CD4-positive, alpha-beta T cell treated with Interleukin-4 for 4 hours (primary cell): ENCODE measurements around the gene COQ5.
"Not testable (repeated sequence)": the region's sequence is repeated elsewhere in the genome, so short reads cannot be mapped to it uniquely, and the experiment has no call there.

Experiments used
- DNase-seq: peaks from one replicate; pipeline ENCODE4 v3.0.0-alpha.2; 2020

Gene COQ5, protein sequence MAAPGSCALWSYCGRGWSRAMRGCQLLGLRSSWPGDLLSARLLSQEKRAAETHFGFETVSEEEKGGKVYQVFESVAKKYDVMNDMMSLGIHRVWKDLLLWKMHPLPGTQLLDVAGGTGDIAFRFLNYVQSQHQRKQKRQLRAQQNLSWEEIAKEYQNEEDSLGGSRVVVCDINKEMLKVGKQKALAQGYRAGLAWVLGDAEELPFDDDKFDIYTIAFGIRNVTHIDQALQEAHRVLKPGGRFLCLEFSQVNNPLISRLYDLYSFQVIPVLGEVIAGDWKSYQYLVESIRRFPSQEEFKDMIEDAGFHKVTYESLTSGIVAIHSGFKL

DNA sequence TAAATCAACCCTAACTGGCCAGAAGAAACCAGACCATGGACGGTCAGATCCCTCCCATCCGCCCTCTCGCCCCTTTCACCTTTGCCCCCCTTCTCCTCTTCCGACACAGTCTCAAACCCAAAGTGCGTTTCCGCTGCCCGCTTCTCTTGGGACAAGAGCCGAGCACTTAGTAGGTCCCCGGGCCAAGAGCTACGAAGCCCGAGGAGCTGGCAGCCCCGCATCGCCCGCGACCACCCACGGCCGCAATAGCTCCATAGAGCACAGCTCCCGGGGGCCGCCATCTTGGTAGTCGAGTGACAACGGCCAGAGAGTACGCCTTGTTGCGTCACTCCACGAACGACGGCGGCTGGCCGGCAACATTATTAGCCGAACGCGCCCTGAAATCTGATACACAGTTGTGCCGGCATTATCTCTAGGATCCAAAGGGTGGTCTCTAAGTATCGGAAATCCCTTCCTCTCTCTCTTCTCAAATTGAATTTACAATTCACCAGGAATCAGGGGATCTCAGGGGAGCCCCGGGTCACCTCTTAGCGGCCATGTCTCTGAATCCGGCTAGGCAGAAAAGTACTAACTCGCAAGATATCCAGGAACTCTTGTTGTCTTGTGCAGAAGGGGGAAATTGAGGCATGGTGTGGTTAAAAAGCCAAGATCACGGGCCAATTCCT is at the start of gene COQ5:
COQ5 (minus strand) TSS at position 298 of the 665 bp plus-strand sequence; CDS start at position 281, 17 bp downstream.
- peak; percentile 88 for DNase-seq

DNA sequence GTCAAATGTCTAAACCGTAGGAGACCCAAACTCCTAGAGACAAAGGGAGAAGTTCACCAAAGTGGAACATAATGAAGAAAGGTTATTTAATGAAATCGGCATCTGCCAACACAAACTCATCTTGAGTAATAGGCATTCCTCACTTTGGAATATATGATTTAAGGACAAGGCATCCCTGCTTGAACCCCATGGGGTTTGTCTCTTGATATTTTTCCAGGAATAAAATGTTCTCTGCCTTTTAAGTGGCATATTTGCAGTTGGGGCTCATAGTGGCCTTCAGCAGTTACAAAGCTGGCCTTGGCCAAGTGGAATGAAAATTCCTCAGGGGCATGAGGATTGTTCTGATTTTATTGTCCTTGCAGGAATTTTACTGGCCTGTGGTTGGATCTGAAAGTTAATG is 45.1 kb upstream of the COQ5 start:
- DNase-seq: no peak

DNA sequence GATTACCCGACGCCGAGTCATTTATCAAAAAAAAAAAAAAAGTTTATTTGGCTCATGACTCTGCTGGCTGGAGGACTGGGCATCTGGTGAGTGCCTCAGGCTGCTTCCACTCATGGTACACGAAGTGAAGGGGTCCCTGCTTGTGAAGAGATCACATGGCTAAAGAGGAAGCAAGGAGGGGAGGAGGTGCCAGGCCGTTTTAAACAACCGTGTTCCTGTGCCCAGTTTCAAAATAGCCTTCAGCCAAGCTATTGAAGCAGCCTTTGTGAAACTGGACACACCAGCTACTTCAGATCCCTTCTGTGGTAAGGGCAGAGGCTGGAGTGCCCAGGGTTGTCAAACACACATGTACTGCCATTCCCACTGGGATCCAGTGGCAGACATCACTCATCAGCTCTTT is 44.6 kb upstream of the COQ5 start:
- DNase-seq: no peak

DNA sequence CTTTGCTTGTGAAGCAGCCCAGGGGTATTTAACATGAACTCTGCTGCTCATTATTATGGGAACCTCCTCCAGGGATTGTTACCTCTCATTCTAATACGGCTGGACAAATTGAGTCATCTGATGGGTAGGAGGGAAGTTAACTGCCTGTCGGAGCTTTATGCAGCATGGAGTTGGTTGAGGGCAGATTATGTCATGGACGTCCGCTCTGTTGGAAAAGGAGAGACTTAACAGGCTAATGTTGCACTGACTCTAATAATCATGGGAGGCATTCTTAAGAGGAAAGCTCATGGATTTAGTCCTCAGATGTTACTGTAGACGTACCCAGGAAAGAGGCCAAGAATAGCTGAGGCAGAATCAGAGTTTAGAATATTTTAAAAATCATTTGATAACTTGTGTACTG is 42.3 kb upstream of the COQ5 start:
- no peak for DNase-seq

DNA sequence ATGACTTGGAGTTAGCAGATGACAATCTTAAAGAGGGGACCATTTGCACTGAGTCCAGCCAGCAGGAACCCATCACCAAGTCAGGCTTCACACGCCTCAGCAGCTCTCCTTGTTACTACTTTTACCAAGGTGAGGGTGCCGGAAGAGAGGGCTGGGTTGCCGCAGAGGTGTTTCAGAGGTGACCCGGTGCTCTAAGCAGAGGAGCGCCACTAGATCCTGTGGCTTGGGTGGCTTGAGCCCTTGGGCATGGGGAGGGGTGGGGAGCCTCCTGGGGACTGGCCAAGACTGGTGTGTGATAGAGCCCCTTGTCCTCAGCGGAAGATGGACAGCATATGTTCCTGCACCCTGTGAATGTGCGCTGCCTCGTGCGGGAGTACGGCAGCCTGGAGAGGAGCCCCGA is 34.5 kb upstream of the COQ5 start:
- DNase-seq: no peak

DNA sequence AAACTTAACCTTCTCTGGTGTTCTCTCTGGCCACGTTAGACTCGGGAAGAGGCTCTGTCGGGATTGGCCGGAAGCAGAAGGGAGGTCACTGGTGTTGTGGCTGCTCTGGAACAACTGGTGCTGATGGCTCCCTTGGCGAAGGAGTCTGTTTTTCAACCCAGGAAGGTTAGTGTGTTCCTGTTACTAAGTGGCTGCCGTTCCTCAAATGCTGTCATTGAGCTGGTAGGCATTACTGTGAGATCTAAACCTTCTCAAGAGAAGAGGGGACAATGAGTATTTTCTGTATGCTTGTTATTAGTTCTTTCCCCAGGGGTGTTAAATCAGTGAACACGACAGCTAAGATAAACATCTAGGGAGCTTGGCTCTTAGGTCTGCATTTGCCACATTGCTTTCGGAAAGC is 33.9 kb upstream of the COQ5 start:
- no peak for DNase-seq

DNA sequence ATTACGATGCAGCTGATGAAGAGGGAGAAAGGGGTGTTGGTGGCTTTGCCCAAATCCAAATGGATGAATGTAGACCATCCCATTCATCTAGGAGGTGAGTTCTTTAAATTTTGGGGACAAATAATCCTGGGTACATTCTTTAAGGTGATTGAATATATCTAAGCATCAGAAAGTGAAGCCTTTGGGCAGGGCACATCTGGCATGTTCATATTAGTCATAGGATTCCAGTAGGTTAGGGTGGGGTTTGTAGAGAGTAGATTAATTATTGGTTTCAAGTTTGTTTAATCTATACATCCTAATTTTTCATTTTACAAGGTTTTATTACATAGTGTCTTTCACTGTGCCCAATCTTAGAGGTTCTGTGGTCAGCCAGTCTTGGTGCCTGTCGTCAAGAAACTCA is 28.6 kb upstream of the COQ5 start:
- no peak for DNase-seq

DNA sequence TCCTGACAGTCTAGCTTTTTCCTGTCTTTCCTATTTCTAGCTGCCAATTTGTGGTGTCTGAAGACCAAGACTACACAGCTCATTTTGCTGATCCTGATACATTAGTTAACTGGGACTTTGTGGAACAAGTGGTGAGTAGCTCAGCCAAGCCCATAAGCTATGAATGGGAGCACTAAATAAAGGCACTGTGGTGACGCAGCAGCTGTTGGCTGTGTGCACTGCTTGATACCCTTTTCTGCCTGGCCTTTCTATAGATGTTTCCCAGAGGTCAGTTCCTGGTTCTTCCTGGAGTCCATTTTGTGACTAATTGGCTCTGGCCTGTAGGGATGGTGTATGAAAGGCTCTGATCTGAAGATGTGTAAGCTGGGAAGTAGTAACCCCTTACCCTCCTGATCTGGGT is 25.7 kb upstream of the COQ5 start:
- DNase-seq: no peak

DNA sequence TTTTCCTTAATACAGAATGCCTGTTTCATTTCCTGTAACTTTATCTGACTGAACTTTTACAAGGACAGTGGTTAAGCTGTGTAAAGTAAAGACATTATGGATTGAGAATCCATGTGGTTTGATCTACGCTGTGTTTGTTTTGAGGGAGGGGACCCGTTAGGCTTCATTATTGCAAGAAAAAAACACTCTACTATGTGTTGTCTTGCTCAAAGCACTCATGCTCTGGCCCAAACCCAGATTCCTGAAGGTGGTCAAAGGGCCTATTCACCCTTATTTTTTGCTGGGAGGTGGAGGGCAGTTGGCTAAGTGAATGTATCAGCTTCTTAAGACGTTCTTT is 17.1 kb upstream of the COQ5 start:
- DNase-seq: no peak

DNA sequence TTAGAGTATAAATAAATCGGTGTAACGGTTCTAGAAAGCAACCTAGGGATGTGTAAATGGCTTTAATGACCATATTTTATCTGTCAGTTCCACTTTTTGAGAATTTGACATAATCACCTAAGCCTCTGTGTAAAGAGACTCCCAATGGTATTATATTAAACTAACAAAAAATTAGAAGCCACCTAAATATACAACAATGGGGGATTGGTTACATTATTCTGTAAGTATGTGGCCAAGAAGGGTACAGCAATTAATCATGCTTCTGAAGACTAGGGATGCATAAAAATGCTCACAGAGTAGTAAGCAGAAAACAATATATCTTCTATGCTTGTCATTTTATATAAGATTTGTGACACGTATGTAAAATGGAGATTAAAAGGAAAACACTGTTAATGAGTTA is 15.7 kb upstream of the COQ5 start:
- no peak for DNase-seq

DNA sequence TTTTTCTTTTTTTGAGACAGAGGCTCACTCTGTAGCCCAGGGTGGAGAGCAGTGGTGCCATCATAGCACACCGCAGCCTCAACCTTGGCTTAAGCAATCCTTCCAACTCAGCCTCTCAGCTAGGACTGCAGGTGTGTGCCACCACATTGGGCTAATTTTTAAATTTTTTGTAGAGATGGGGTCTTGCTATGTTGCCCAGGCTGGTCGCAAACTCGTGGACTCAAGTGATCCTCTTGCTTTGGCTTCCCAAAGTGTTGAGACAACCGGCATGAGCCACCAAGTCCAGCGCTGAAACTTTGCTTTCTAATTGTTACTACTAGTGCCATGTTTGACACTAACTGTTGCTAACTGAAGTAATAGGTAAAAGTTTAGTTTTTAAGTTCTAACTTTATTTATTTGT is 13.2 kb upstream of the COQ5 start:
- no peak for DNase-seq

DNA sequence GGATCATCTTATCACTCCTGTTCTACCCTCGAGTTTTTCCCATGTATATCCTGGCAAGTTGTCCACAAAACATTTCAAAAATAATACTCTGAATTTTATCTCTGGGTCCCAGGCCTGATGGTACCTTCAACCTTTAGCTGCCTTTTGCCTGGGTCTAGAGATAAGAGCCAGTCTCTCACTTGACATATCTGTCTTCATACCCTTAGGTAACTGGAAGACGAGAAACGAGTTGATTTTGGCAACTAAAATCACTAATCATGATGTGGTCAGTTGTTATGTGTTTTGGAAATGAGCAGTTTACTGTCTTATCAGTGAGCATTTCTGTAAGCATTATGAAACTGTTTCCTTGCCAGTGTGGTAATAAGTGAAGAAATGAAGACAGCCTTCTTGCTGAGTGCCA is 11.5 kb upstream of the COQ5 start:
- no peak for DNase-seq

DNA sequence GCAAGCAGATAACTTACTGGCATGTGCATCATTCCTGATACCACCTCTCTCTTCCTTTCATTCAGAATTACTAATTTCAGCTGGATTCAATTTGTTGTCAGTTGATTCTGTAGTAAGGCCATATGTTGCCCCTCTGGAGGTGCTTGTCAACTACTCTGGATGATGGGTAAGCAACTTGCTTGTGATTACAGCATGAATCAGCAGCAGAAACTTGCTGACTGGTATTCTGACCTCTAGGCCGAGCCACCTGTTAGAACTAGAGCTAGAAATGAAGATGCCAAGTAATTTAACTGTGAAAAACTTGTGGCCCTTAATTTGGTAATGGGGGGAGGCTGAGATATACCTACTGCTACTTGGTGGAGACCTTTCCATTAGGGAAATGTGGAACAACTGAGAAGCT is 10.3 kb upstream of the COQ5 start:
- no peak for DNase-seq

DNA sequence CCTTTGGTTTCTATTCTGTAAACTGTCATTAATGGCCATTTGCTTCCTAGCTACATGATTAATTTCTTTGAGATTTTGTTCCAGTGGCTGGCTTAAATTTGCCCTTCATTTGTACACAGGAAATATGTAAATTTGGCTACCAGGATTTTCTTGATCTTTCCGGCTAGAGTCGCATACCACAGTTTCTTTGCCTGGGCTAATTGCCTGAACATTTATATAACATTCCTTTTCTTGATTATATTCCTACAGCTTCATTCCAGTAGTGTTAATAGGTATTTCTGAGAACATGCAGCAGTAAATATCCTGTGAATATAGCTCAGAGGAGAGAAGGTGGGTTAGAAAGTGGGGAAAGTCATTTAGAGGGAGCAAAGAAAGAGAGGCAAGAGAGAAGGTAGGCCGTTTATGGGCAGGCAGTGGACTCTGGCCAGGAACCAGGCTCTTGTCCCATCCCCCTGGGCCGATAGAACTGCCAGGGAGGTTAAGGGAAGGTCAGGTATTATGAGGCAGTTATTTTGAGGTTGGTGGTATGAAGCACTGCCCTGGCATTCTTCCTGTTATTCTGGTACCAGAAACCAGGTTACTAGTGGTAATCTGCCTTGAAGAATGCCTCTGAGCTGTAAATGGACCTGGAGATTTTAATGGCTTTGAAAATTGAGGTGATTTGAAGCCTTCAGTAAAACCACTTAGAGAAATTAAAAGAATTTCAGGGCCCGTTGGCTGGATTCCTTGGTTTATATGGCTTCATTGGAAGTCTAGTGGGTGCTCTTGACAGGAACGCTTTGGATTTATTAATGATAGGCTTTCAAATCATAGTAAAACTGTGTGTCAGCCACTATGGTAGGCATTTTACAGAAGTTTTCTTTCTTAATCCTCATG is 9.6 kb upstream of the COQ5 start:
- no peak for DNase-seq

DNA sequence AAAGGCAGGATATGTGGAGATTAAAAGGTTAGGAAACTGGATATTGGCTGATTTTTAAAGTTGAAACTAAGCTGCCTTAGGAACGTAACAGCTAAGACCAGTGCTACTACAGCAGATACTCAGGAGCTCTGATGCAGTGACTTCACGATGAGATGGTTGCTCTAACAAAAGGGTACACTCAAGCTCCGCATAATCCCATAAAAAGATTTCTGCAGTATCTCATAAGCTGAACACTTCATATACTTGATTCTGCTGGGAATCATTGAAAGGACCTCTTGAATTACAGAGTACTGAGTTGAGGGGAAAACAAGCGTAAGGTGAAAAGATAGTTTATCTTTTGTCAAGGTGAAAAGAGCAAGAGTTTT is 8.9 kb upstream of the COQ5 start:
- no peak for DNase-seq

DNA sequence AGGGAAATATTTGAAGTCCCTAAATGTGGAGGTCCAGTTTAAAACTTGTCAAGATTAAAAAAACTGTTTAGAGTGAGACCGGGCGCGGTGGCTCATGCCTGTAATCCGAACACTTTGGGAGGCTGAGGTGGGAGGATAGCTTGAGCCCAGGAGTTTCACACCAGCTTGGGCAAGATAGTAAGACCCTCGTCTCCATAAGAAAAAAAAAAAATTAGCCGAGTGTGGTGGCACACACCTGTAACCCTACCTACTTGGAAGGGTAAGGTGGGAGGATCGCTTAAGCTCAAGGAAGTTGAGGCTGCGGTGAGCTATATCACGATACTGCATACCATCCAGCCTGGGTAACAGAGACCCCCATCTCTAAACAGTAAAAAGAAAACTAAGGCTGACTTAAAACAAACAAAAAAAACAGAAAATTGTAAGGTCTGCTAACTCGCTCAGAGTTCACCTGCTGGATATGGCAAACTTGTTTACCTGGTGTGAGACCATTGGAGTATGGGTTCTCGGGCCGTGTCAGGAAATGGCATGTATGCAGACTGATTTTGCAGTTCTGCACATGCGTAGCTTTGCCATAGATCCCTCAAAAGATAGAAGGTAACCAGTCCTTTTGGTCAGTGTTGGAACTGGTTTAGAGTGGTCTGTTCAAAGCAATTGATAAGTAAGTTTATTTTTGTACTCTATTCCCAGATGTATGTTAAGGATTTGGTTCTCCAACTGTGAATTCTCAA is 7.3 kb upstream of the COQ5 start:
- DNase-seq: peak; percentile 43

DNA sequence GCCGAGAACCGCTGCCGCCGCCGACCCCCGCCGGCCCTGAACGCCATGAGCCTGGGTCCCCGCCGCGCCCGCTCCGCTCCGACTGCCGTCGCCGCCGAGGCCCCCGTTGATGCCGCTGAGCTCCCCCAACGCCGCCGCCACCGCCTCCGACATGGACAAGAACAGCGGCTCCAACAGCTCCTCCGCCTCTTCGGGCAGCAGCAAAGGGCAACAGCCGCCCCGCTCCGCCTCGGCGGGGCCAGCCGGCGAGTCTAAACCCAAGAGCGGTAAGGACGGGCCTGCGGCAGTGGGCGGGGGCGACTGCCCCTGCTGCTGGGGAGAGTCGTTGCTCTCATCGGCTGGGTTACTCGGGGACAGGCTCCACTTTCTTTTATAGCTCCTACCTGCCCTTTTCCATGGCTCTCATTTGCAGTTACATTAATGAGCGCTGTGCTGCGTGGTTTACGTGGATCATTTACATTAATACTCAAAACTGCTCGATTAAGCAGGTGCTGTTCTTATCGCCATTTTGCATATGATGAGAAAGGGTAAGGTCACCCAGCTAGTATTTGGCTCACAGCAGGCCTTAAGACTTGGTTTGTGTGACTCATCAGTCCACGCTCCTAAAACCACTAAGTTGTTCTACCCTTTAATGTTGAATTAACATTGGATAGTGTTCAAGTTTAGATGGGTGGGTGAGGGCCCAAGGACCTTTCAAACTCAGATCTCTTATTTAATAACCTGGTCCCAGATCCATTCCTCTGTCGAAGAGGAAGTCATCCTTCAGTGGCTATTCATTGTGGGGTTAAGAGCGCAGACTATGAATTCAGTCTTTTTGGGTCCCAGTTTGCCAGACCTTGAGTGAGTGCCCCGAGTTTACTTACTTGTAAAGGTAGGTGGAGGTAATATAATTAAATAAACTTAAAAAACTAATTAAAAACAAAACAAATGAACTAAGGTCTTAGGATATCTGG is 6.0 kb upstream of the COQ5 start:
- peak; percentile 60 for DNase-seq

DNA sequence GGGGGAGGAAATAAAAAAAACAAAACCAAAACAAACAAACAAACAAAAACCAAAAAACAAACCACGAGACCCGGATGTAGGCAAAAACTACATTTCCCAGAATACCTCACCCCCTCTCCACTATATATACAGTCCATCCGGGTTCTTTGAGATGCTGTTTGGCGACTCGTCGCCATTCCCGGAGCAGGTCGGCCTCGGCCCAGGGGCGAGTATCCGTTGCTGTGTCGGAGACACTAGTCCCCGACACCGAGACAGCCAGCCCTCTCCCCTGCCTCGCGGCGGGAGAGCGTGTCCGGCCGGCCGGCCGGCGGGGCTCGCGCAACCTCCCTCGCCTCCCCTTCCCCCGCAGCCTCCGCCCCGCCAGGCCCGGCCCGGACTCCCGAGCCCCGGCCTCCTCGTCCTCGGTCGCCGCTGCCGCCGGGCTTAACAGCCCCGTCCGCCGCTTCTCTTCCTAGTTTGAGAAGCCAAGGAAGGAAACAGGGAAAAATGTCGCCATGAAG is 5.3 kb upstream of the COQ5 start, which contains the start of gene RNF10:
RNF10 (plus strand) TSS at position 154 of the 500 bp plus-strand sequence. CDS start 456 bp downstream, outside the sequence.
- DNase-seq: peak; percentile 89

DNA sequence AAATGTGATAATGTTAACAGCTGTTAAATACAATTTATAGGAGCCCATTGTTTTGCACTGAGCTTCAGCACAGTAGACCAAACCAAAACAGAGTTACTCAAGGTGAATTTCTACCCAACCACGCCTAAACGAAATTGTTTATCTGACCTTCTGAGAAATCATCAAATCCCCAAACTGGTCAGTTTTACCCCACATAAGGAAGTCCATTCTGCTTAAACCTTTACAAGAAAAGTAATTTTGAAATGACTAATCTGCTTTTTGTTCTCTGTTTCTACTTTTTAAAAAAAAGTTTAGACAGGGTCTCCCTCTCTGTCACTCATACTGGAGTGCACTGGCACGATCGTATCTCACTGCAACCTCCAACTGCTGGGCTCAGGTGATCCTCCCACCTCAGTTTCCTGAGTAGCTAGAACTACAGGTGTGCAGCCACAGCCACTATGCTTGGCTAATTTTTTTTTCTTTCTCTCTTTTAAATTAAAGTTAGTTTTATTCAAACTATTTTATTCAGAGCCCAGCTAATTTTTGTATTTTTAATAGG is 3.8 kb upstream of the COQ5 start:
- DNase-seq: no peak

DNA sequence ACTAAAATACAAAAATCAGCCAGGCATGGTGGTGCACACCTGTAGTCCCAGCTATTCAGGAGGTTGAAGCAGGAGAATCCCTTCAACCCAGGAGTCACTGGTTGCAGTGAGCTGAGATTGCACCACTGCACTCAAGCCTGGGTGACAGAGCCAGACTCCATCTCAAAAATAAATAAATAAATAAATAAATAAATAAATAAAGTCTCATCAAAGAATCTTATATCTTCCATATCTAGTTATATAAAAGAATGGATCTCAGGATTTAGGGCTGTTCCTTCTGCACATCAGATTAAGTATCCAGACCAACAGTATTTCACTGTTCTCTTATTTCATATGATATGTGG is 1.4 kb upstream of the COQ5 start:
- not testable (repeated sequence) for DNase-seq

DNA sequence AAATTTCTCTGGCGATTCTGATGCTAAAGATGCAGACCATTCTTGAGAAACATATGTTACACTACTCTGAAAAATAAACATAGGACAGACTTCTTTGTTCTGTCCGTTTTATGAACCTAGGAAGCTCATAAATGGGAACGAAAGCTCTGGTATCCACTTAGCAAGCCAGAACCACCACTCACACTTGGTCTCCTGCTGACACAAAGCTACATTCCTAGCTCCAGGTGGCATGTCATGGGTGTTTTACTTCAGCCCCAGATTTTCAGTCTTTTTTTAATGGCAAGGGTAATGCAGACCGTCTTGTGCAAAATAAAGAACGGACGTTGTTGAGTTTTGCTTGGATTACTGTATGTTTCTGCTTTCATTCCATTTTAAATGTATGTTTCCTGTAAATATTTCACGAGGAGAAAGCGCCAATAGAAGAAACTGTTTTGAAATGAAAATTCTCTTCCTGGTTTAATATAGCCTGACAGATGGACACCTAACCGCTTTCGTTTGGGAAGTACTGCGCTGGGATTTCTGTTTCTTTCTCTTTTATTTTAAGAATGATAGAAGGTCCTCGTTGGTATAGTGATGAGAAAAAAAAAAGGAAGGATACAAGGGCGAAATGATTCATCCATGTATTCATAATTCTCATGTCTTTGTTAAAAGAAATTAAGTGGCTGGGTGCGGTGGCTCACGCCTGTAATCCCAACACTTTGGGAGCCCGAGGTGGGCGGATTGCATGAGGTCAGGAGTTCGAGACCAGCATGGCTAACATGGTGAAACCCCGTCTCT is 871 bp upstream of the COQ5 start:
- no peak for DNase-seq
